HG02642 (cell line): ENCODE results near the gene AP3S2.
"Not testable (repeated sequence)": the region's sequence is repeated elsewhere in the genome, so short reads cannot be mapped to it uniquely, and the experiment has no call there.

ENCODE experiments used
- ATAC-seq: cut with Tn5 transposase; IDR thresholded peaks from one replicate; pipeline ENCODE4 v1.9.1; 2021; ENCODE audit warnings: mild to moderate bottlenecking; ENCODE audit not compliant: unreplicated experiment, poor library complexity

The AP3S2 gene

GRCh38 chr15:89870688-89871288 is 23.0 kb downstream of the AP3S2 start:
- no peak for ATAC-seq

- ATAC-seq: no peak
Measured at GRCh38 chr15:89870006-89870405, 23.8 kb downstream of the AP3S2 start.

- ATAC-seq: not testable (repeated sequence)
Measured at GRCh38 chr15:89869490-89869889, 24.3 kb downstream of the AP3S2 start.

GRCh38 chr15:89864958-89865739 is 28.6 kb downstream of the AP3S2 start:
- ATAC-seq: no peak

GRCh38 chr15:89863918-89864317 is 29.9 kb downstream of the AP3S2 start:
- no peak for ATAC-seq

GRCh38 chr15:89860891-89861290 is 32.9 kb downstream of the AP3S2 start:
- ATAC-seq: no peak

GRCh38 chr15:89860431-89860830 is 33.4 kb downstream of the AP3S2 start:
- ATAC-seq: no peak

- ATAC-seq: no peak
Measured at GRCh38 chr15:89858661-89859458, 34.9 kb downstream of the AP3S2 start.

GRCh38 chr15:89857673-89858072 is 36.1 kb downstream of the AP3S2 start:
- no peak for ATAC-seq

- ATAC-seq: no peak
Measured at GRCh38 chr15:89855948-89856347, 37.8 kb downstream of the AP3S2 start.

GRCh38 chr15:89854863-89855262 is 38.9 kb downstream of the AP3S2 start:
- not testable (repeated sequence) for ATAC-seq

- ATAC-seq: no peak
Measured at GRCh38 chr15:89852342-89852995, 41.3 kb downstream of the AP3S2 start.

- ATAC-seq: peak; percentile 61
Measured at GRCh38 chr15:89851673-89852341, 42.0 kb downstream of the AP3S2 start.

- no peak for ATAC-seq
Measured at GRCh38 chr15:89848970-89849292, 44.9 kb downstream of the AP3S2 start.

- no peak for ATAC-seq
Measured at GRCh38 chr15:89847101-89847500, 46.7 kb downstream of the AP3S2 start.

GRCh38 chr15:89845305-89845893 is 48.4 kb downstream of the AP3S2 start:
- ATAC-seq: no peak

GRCh38 chr15:89841962-89842361 is 51.8 kb downstream of the AP3S2 start:
- no peak for ATAC-seq

GRCh38 chr15:89841306-89841705 is 52.5 kb downstream of the AP3S2 start:
- ATAC-seq: no peak

GRCh38 chr15:89839167-89839810 is 54.5 kb downstream of the AP3S2 start:
- no peak for ATAC-seq

GRCh38 chr15:89837830-89838178 is 56.0 kb downstream of the AP3S2 start:
- ATAC-seq: no peak
